CD4-positive, alpha-beta T cell (primary cell): ENCODE results near the gene TTC36. TPM values are rescaled to one million over a fixed set of nuclear protein-coding genes. Genes with fewer than 3 reads are reported as not detected.

Experiments
- ATAC-seq: fragments of 200-7000 bp; cut with Tn5 transposase; one replicate; pipeline ENCODE4 v1.10.0; 2022; ENCODE audit warnings: mild to moderate bottlenecking; ENCODE audit not compliant: poor library complexity
- CTCF ChIA-PET: fragments of 350-600 bp; sonication (Branson Sonifier 250); formaldehyde crosslinking; loops from one replicate; lab custom pipeline; 2021; ENCODE audit warnings: antibody characterized with exemption, inconsistent platforms; lab: Charles Lee
- POLR2A ChIA-PET: fragments of 350-600 bp; sonication (Branson Sonifier 250); formaldehyde crosslinking; loops from one replicate; lab custom pipeline; 2021; ENCODE audit warnings: antibody characterized with exemption, inconsistent platforms; lab: Charles Lee
- DNase-seq, 14 experiments: peaks; one replicate each; pipeline ENCODE4 v3.0.0-alpha.2; 2013 to 2020; ENCODE audit warnings: mixed read lengths in 2 of 14
- H3K27ac ChIP-seq, 2 donors: one replicate each; pipeline versions ENCODE4 v1.5.1 to v1.7.0; 2013; ENCODE audit warnings: low read length in 2 of 2, low read depth in 1 of 2, mild to moderate bottlenecking in 1 of 2
- H3K27me3 ChIP-seq, 2 experiments: 1 replicate in 1 of 2; 2 replicates in 1 of 2; pipeline versions ENCODE4 v1.6.1 to v1.7.0; 2013; ENCODE audit warnings: low read length in 2 of 2, control low read depth in 1 of 2, mild to moderate bottlenecking in 1 of 2, moderate library complexity in 1 of 2; ENCODE audit not compliant: insufficient read depth in 2 of 2, control insufficient read depth in 1 of 2
- H3K36me3 ChIP-seq: one replicate; pipeline ENCODE4 v1.6.1; 2013; ENCODE audit warnings: low read length, control low read depth; ENCODE audit not compliant: insufficient read depth
- H3K4me1 ChIP-seq: one replicate; pipeline ENCODE4 v1.6.1; 2013; ENCODE audit warnings: low read length, control low read depth; ENCODE audit not compliant: insufficient read depth
- H3K4me3 ChIP-seq: one replicate; pipeline ENCODE4 v1.5.1; 2013; ENCODE audit warnings: mild to moderate bottlenecking, low read length, moderate library complexity
- H3K9me3 ChIP-seq, 2 experiments: 1 replicate in 1 of 2; 2 replicates in 1 of 2; pipeline versions ENCODE4 v1.6.1 to v1.7.0; 2013; ENCODE audit warnings: low read length in 2 of 2, mild to moderate bottlenecking in 2 of 2, control low read depth in 1 of 2, moderate library complexity in 1 of 2; ENCODE audit not compliant: control insufficient read depth in 1 of 2, insufficient read depth in 1 of 2
- H3K27ac Mint-ChIP-seq: one replicate; pipeline ENCODE4 v1.8.0; 2020; ENCODE audit warnings: mixed read lengths
- H3K27me3 Mint-ChIP-seq: one replicate; pipeline ENCODE4 v1.8.0; 2021; ENCODE audit warnings: mixed read lengths
- H3K36me3 Mint-ChIP-seq: one replicate; pipeline ENCODE4 v1.8.0; 2021; ENCODE audit warnings: low read depth, mixed read lengths
- H3K4me1 Mint-ChIP-seq: one replicate; pipeline ENCODE4 v1.8.0; 2021; ENCODE audit warnings: low read depth, mixed read lengths
- H3K4me3 Mint-ChIP-seq: one replicate; pipeline ENCODE4 v1.8.0; 2020; ENCODE audit warnings: mild to moderate bottlenecking, mixed read lengths
- H3K9me3 Mint-ChIP-seq: one replicate; pipeline ENCODE4 v1.8.0; 2020; ENCODE audit warnings: mixed read lengths
- intact Hi-C, 2 experiments: fragments of 100-400 bp; cut with DNase I in 1 of 2; cut with micrococcal nuclease in 1 of 2; formaldehyde crosslinking; loops; one replicate each; pipeline versions ENCODE4 v1.15.1 to v1.9.0; 2023 to 2025; cut with DNase I, micrococcal nuclease
- total RNA-seq, 174 experiments: library from RNA in 2 of 174; stranded (reverse) in 2 of 174; gene quantifications; one replicate each; pipeline ENCODE4 v1.2.3 and lab custom pipeline; 2021 to 2026
- TF ChIP-seq, protein P1 (sequence below): fragments of 200-600 bp; IDR thresholded peaks from one replicate; pipeline ENCODE4 v1.8.0; 2022; ENCODE audit warnings: antibody characterized with exemption, mild to moderate bottlenecking

The TTC36 gene
- total RNA-seq, 2 experiments from 2014 or later: 0.30 to 0.56 TPM

- Mint-ChIP-seq H3K4me1 (peaks cover 33% of the 10 kb centered on the region), H3K36me3 (peaks cover 50% of the 10 kb centered on the region), H3K9me3 (no peaks in the 10 kb centered on the region), H3K4me3 (no peak overlapping the region), H3K27me3 (no peaks in the 10 kb centered on the region), H3K27ac (peak overlapping the region; percentile 35)
- intact Hi-C loops: no loop called here
- H3K4me1 ChIP-seq: peaks cover 8% of the 10 kb centered on the region
- TF ChIP-seq, protein P1, sequence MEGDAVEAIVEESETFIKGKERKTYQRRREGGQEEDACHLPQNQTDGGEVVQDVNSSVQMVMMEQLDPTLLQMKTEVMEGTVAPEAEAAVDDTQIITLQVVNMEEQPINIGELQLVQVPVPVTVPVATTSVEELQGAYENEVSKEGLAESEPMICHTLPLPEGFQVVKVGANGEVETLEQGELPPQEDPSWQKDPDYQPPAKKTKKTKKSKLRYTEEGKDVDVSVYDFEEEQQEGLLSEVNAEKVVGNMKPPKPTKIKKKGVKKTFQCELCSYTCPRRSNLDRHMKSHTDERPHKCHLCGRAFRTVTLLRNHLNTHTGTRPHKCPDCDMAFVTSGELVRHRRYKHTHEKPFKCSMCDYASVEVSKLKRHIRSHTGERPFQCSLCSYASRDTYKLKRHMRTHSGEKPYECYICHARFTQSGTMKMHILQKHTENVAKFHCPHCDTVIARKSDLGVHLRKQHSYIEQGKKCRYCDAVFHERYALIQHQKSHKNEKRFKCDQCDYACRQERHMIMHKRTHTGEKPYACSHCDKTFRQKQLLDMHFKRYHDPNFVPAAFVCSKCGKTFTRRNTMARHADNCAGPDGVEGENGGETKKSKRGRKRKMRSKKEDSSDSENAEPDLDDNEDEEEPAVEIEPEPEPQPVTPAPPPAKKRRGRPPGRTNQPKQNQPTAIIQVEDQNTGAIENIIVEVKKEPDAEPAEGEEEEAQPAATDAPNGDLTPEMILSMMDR: no peak
- no peak overlapping the region for H3K27ac ChIP-seq
- H3K27me3 ChIP-seq: no peaks in the 10 kb centered on the region
- H3K9me3 ChIP-seq: no peaks in the 10 kb centered on the region
- H3K4me3 ChIP-seq: no peak overlapping the region
- POLR2A ChIA-PET: interaction anchor here (1.0 kb wide), 1 partner anchor 27 kb away, joined by 3 read pairs; no protein-coding TSS in a partner anchor
- ATAC-seq (no peak), DNase-seq (no peak)
- peaks cover 42% of the 10 kb centered on the region for H3K36me3 ChIP-seq
- CTCF ChIA-PET: no interaction called here
Observed at GRCh38 chr11:118524356-118524755, 2.9 kb upstream of the TTC36 start.

GRCh38 chr11:118524757-118525470, 2.4 kb upstream of the TTC36 start:
- intact Hi-C loops: no loop called here
- H3K36me3 ChIP-seq: peaks cover 36% of the 10 kb centered on the region
- H3K27ac ChIP-seq: no peak overlapping the region
- H3K4me3 ChIP-seq: no peak overlapping the region
- no peaks in the 10 kb centered on the region for H3K27me3 ChIP-seq
- Mint-ChIP-seq H3K27me3 (no peaks in the 10 kb centered on the region), H3K27ac (peak overlapping the region; percentile 35), H3K9me3 (no peaks in the 10 kb centered on the region), H3K4me1 (peaks cover 38% of the 10 kb centered on the region), H3K4me3 (no peak overlapping the region), H3K36me3 (peaks cover 47% of the 10 kb centered on the region)
- no peaks in the 10 kb centered on the region for H3K9me3 ChIP-seq
- TF ChIP-seq, protein P1: no peak
- ChIA-PET POLR2A (interaction anchor here (1.0 kb wide), 1 partner anchor 28 kb away, joined by 3 read pairs; no protein-coding TSS in a partner anchor), CTCF (no interaction called here)
- no peak for ATAC-seq
- no peak for DNase-seq
- H3K4me1 ChIP-seq: peaks cover 13% of the 10 kb centered on the region

GRCh38 chr11:118526688-118527087, 586 bp upstream of the TTC36 start:
- TF ChIP-seq, protein P1: no peak
- H3K36me3 Mint-ChIP-seq: peaks cover 39% of the 10 kb centered on the region
- no peak for ATAC-seq
- intact Hi-C loops: no loop called here
- H3K9me3 ChIP-seq: no peaks in the 10 kb centered on the region
- peak overlapping the region; percentile 52 for H3K27ac Mint-ChIP-seq
- no peaks in the 10 kb centered on the region for H3K27me3 ChIP-seq
- ChIA-PET CTCF (interaction anchor here (0.6 kb wide), 1 partner anchor 169 kb away, joined by 3 read pairs; no protein-coding TSS in a partner anchor), POLR2A (no interaction called here)
- no peak overlapping the region for H3K27ac ChIP-seq
- H3K4me1 ChIP-seq: peaks cover 24% of the 10 kb centered on the region
- no peaks in the 10 kb centered on the region for H3K9me3 Mint-ChIP-seq
- peaks cover 49% of the 10 kb centered on the region for H3K4me1 Mint-ChIP-seq
- H3K36me3 ChIP-seq: peaks cover 19% of the 10 kb centered on the region
- no peaks in the 10 kb centered on the region for H3K27me3 Mint-ChIP-seq
- no peak overlapping the region for H3K4me3 Mint-ChIP-seq
- no peak overlapping the region for H3K4me3 ChIP-seq
- DNase-seq: no peak
